DND-41 (cell line): ENCODE data around the gene ACBD6.

ENCODE experiments used
- ATAC-seq: fragments of 200-7000 bp; cut with Tn5 transposase; 3 replicates; pipeline ENCODE4 v1.9.1; 2021; ENCODE audit warnings: low read depth; ENCODE audit not compliant: insufficient read depth
- DNase-seq: peaks from one replicate; pipeline ENCODE4 v3.0.0-alpha.2; 2020
- H2AFZ ChIP-seq: 2 replicates; pipeline ENCODE4 v1.6.0; 2012; ENCODE audit warnings: low read depth, low read length
- H3K27ac ChIP-seq: 2 replicates; pipeline ENCODE4 v1.5.1; 2012; ENCODE audit warnings: low read length, inconsistent platforms
- H3K27me3 ChIP-seq: fragments of 200-600 bp; sonication (generic); 2 replicates; pipeline ENCODE4 v1.6.0; 2012; ENCODE audit warnings: low read length, mild to moderate bottlenecking, inconsistent platforms; ENCODE audit not compliant: insufficient read depth, poor library complexity
- H3K36me3 ChIP-seq: 2 replicates; pipeline ENCODE4 v1.5.1; 2012; ENCODE audit warnings: low read length, inconsistent platforms; ENCODE audit not compliant: insufficient read depth
- H3K4me1 ChIP-seq: 2 replicates; pipeline ENCODE4 v1.5.1; 2012; ENCODE audit warnings: mild to moderate bottlenecking, low read length; ENCODE audit not compliant: insufficient read depth
- H3K4me2 ChIP-seq: 2 replicates; pipeline ENCODE4 v1.6.0; 2012; ENCODE audit warnings: mild to moderate bottlenecking, moderate library complexity, low read length, inconsistent platforms; ENCODE audit not compliant: insufficient read depth
- H3K4me3 ChIP-seq, 2 experiments: fragments of 200-600 bp in 1 of 2; shearing (Covaris generic) in 1 of 2; 2 replicates each; pipeline ENCODE4 v1.5.1; 2012 to 2016; ENCODE audit warnings: inconsistent platforms in 2 of 2, low read length in 2 of 2, mild to moderate bottlenecking in 2 of 2, low read depth in 1 of 2, moderate library complexity in 1 of 2
- H3K79me2 ChIP-seq: 2 replicates; pipeline ENCODE4 v1.6.0; 2012; ENCODE audit warnings: low read length, inconsistent platforms; ENCODE audit not compliant: insufficient read depth
- H3K9ac ChIP-seq: 2 replicates; pipeline ENCODE4 v1.6.0; 2012; ENCODE audit warnings: low read depth, mild to moderate bottlenecking, inconsistent platforms, low read length, moderate library complexity
- H3K9me3 ChIP-seq: 2 replicates; pipeline ENCODE4 v1.5.1; 2012; ENCODE audit warnings: low read length, moderate library complexity, mild to moderate bottlenecking, inconsistent platforms; ENCODE audit not compliant: insufficient read depth, severe bottlenecking
- H4K20me1 ChIP-seq: 2 replicates; pipeline ENCODE4 v1.6.0; 2012; ENCODE audit warnings: low read length; ENCODE audit not compliant: insufficient read depth
- CTCF ChIP-seq: IDR thresholded peaks from 2 replicates; pipeline ENCODE4 v1.5.1; 2012; ENCODE audit warnings: borderline replicate concordance, low read length, moderate library complexity, mild to moderate bottlenecking; ENCODE audit not compliant: poor library complexity, severe bottlenecking; ENCODE audit errors: extremely low read depth
- EZH2 ChIP-seq: IDR thresholded peaks from 3 replicates; pipeline ENCODE4 v1.6.1; 2012; ENCODE audit warnings: borderline replicate concordance, low read depth, mild to moderate bottlenecking, moderate library complexity, low read length, inconsistent platforms; ENCODE audit not compliant: severe bottlenecking

The ACBD6 gene

DNA sequence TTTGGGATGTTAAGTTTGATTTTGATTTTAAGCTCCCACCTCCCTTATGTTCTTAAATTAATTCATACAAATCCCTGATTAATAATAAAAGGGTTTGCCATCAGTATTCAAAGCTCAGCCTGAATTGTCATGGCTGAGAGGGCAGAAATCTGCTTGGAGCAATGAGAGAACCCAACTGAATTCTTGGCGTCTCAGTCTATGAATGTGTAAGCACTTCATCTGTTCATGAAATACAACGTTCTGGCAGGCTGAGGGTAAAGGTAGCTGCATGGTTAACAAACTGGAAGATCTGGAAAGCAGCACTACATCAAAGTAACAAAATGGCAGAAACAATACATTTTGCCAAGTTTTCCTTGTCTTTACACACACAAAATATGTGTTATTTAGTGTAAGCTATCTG is 95.3 kb downstream of the ACBD6 start:
- no peak overlapping the region for H3K9ac ChIP-seq
- H4K20me1 ChIP-seq, result no peaks in the 10 kb centered on the region
- DNase-seq, result no peak
- H3K79me2 ChIP-seq, result no peaks in the 10 kb centered on the region
- H3K36me3 ChIP-seq, result peaks cover 24% of the 10 kb centered on the region; the same call in 1 of the 2 replicates
- H3K4me2 ChIP-seq, result no peak overlapping the region
- H3K27ac ChIP-seq, result no peak overlapping the region
- H3K4me1 ChIP-seq, result no peaks in the 10 kb centered on the region
- H3K9me3 ChIP-seq, result no peaks in the 10 kb centered on the region
- no peak overlapping the region for H2AFZ ChIP-seq
- no peak for TF ChIP-seq EZH2
- TF ChIP-seq CTCF, result no peak
- no peak for ATAC-seq
- H3K4me3 ChIP-seq, result no peak overlapping the region
- no peaks in the 10 kb centered on the region for H3K27me3 ChIP-seq

DNA sequence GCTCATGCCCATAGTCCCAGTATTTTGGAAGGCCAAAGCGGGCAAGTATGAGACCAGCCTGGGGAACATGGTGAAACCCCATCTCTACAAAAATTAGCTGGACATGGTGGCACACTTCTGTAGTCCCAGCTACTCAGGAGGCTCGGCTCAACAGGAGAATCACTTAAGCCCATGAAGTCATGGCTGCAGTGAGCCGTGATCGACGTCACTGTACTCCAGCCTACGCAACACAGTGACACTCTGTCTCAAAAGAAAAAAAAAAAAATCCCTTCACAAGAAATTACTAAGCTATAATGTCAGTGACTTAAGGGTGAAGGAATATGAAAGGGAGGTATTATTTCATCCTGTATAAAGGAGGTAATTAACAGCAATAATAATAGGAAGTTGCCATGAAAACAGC is 99.8 kb downstream of the ACBD6 start:
- no peaks in the 10 kb centered on the region for H3K79me2 ChIP-seq

GRCh38 chr1:180402001-180402400 is 100.4 kb downstream of the ACBD6 start:
- TF ChIP-seq EZH2, result no peak
- TF ChIP-seq CTCF, result no peak
- Histone ChIP-seq H3K9me3 (no peaks in the 10 kb centered on the region), H3K4me2 (no peak overlapping the region), H3K27me3 (no peaks in the 10 kb centered on the region), H3K79me2 (no peaks in the 10 kb centered on the region), H3K36me3 (peaks cover 9% of the 10 kb centered on the region; the same call in 1 of the 2 replicates), H3K27ac (no peak overlapping the region), H3K4me3 (no peak overlapping the region), H2AFZ (no peak overlapping the region), H3K9ac (no peak overlapping the region), H3K4me1 (no peaks in the 10 kb centered on the region), H4K20me1 (no peaks in the 10 kb centered on the region)
- DNase-seq (no peak), ATAC-seq (no peak)

More for the DNA sequence above, 99.8 kb downstream of the ACBD6 start:
- Histone ChIP-seq H3K4me1 (no peaks in the 10 kb centered on the region), H3K4me3 (no peak overlapping the region), H4K20me1 (no peaks in the 10 kb centered on the region), H3K27ac (no peak overlapping the region), H2AFZ (no peak overlapping the region), H3K27me3 (no peaks in the 10 kb centered on the region), H3K4me2 (no peak overlapping the region), H3K9me3 (no peaks in the 10 kb centered on the region), H3K36me3 (peaks cover 4% of the 10 kb centered on the region; the same call in 1 of the 2 replicates), H3K9ac (no peak overlapping the region)
- DNase-seq (no peak), ATAC-seq (no peak)
- no peak for TF ChIP-seq CTCF
- no peak for TF ChIP-seq EZH2

GRCh38 chr1:180397175-180397574 is 105.2 kb downstream of the ACBD6 start:
- H3K36me3 ChIP-seq, result peaks cover 30% of the 10 kb centered on the region; the same call in 1 of the 2 replicates
- TF ChIP-seq CTCF (no peak), EZH2 (no peak)
- no peak overlapping the region for H3K27ac ChIP-seq
- no peak for ATAC-seq
- H3K79me2 ChIP-seq, result peaks cover 6% of the 10 kb centered on the region
- no peak overlapping the region for H2AFZ ChIP-seq
- no peaks in the 10 kb centered on the region for H4K20me1 ChIP-seq
- H3K4me2 ChIP-seq, result no peak overlapping the region
- no peak overlapping the region for H3K9ac ChIP-seq
- no peaks in the 10 kb centered on the region for H3K9me3 ChIP-seq
- no peak overlapping the region for H3K4me3 ChIP-seq
- no peaks in the 10 kb centered on the region for H3K4me1 ChIP-seq
- no peak for DNase-seq
- no peaks in the 10 kb centered on the region for H3K27me3 ChIP-seq
